ENCODE measurements around the gene LHX3. TPM values are rescaled to one million over a fixed set of nuclear protein-coding genes. Genes with fewer than 3 reads are reported as not detected.
A peak's percentile ranks its signal among the peaks of the same experiment; 100 is the strongest.

The LHX3 gene
- total RNA-seq, 1 experiment from 2014 or later: not detected

DNA sequence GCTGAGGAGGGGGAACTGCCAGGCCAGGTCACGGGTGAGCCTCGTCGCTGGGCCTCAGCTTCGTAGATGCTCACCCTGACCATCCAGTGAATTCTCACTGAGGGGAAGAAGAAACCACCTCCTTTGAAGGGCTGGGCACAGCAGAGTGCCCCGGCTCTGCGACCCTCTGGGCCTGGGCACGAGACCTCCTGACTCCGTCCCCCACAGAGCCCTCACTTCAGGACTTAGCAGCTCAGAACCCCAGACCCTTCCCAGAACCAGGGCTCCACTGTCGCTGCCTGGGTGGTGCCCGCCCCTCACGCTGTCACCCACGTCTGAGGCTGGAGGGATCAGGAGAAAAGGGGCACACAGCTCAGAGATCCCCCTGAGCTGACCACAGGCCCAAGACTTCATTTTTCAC is 52.0 kb downstream of the LHX3 start:
- no peak overlapping the region for H3T11ph ChIP-seq (ENCODE audit: low read length)
- no CpG with 5 or more reads among the region's 12 CpGs for WGBS (ENCODE audit: extremely low coverage, insufficient read length, low lambda C conversion rate)

More for the DNA sequence above, 52.0 kb downstream of the LHX3 start:
- Histone ChIP-seq H3K4me2 (ENCODE audit: insufficient read depth, insufficient read length, low read length) (no peak overlapping the region), H3K27me3 (ENCODE audit: insufficient read depth, low read length) (no peaks in the 10 kb centered on the region), H4K5ac (ENCODE audit: insufficient read length, low read depth, low read length) (no peak overlapping the region), H3K4me1 (ENCODE audit: insufficient read depth, low read length) (no peaks in the 10 kb centered on the region; the same call in 1 of the 2 replicates), H4K8ac (replicated peaks; ENCODE audit: insufficient read length, low read depth, low read length) (no peak overlapping the region), H4K20me1 (ENCODE audit: control insufficient read depth, insufficient read depth, insufficient read length) (no peaks in the 10 kb centered on the region), H3K4ac (ENCODE audit: low read depth, low read length) (no peak overlapping the region), H2AFZ (ENCODE audit: low read length) (no peak overlapping the region), H4K91ac (ENCODE audit: insufficient read length, low read depth, low read length) (no peak overlapping the region), H3K9me3 (ENCODE audit: control insufficient read depth, low read depth, low read length) (no peaks in the 10 kb centered on the region), H2BK20ac (ENCODE audit: low read depth, low read length, poor library complexity, severe bottlenecking) (no peak overlapping the region), H2BK120ac (ENCODE audit: low read depth, low read length, poor library complexity, severe bottlenecking) (no peak overlapping the region), H3K23me2 (ENCODE audit: insufficient read length, low read depth, low read length, poor library complexity, severe bottlenecking) (no peaks in the 10 kb centered on the region), H3K27ac (ENCODE audit: insufficient read length, low read depth, low read length) (no peak overlapping the region), H3K9ac (ENCODE audit: extremely low read depth, insufficient read length, low read length) (no peak overlapping the region), H3K79me2 (ENCODE audit: insufficient read depth, low read length) (no peaks in the 10 kb centered on the region), H2BK5ac (ENCODE audit: insufficient read length, low read length) (no peak overlapping the region), H3K18ac (ENCODE audit: insufficient read length, low read depth, low read length) (no peak overlapping the region), H2AK5ac (ENCODE audit: insufficient read length, low read length) (no peak overlapping the region), H2BK15ac (ENCODE audit: low read depth, low read length) (no peak overlapping the region), H3K79me1 (ENCODE audit: insufficient read depth, low read depth, low read length, poor library complexity, severe bottlenecking) (no peaks in the 10 kb centered on the region), H3K14ac (ENCODE audit: insufficient read depth, low read length) (no peak overlapping the region), H3K23ac (ENCODE audit: insufficient read length, low read depth, low read length) (no peak overlapping the region), H3K56ac (ENCODE audit: insufficient read length, low read depth, low read length) (no peak overlapping the region), H2BK12ac (ENCODE audit: insufficient read length, low read depth, low read length) (no peak overlapping the region)
- DNase-seq: no peak
- Mint-ChIP-seq H3K36me3 (ENCODE audit: insufficient read depth in 1 of 3, low read depth in 3 of 3) (no peaks in the 10 kb centered on the region; a peak in 1 of 7 replicates), H3K4me3 (no peak overlapping the region), H3K27me3 (ENCODE audit: low read depth) (peaks cover 16% of the 10 kb centered on the region), H3K27ac (0 out of 7 replicates have a peak overlapping the region, but pooled peaks of 1 of the 3 experiments have one; percentile 44), H3K4me1 (peaks cover 7 to 12% of the 10 kb centered on the region in 2 experiments), H3K9me3 (peaks cover 0 to 3% of the 10 kb centered on the region in 2 experiments; a peak in 2 of 5 replicates)
- TF ChIP-seq, protein P1, sequence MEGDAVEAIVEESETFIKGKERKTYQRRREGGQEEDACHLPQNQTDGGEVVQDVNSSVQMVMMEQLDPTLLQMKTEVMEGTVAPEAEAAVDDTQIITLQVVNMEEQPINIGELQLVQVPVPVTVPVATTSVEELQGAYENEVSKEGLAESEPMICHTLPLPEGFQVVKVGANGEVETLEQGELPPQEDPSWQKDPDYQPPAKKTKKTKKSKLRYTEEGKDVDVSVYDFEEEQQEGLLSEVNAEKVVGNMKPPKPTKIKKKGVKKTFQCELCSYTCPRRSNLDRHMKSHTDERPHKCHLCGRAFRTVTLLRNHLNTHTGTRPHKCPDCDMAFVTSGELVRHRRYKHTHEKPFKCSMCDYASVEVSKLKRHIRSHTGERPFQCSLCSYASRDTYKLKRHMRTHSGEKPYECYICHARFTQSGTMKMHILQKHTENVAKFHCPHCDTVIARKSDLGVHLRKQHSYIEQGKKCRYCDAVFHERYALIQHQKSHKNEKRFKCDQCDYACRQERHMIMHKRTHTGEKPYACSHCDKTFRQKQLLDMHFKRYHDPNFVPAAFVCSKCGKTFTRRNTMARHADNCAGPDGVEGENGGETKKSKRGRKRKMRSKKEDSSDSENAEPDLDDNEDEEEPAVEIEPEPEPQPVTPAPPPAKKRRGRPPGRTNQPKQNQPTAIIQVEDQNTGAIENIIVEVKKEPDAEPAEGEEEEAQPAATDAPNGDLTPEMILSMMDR (conservative IDR thresholded peaks at IDR 0.05): no peak

All from H9 (cell line).